Measurements from ENCODE around the gene CD300LG. TPM values are rescaled to one million over a fixed set of nuclear protein-coding genes. Genes with fewer than 3 reads are reported as not detected.
"Not testable (repeated sequence)": the region's sequence is repeated elsewhere in the genome, so short reads cannot be mapped to it uniquely, and the experiment has no call there.

Gene CD300LG
- total RNA-seq, 4 donors from 2014 or later = 6.8 to 21.4 (median 9.5) TPM

- no peak for DNase-seq (ENCODE audit: low spot score in 2 of 2)
- no peak overlapping the region for H3K4me3 ChIP-seq
- no peak for TF ChIP-seq POLR2A (IDR thresholded peaks at IDR 0.05)
- no peak for TF ChIP-seq POLR2AphosphoS5 (IDR thresholded peaks at IDR 0.05)
- TF ChIP-seq CTCF (IDR thresholded peaks at IDR 0.05) = no peak
- TF ChIP-seq EP300 (IDR thresholded peaks at IDR 0.05) = no peak
- 62% methylated on average over 2 of the region's 2 CpGs for WGBS
- peaks cover 9% of the 10 kb centered on the region for H3K36me3 ChIP-seq
- H3K9me3 ChIP-seq = no peaks in the 10 kb centered on the region
- H3K4me1 ChIP-seq = peaks cover 21% of the 10 kb centered on the region
- no peak overlapping the region for H3K27ac ChIP-seq
- H3K27me3 ChIP-seq = no peaks in the 10 kb centered on the region
These were observed 12.9 kb upstream of the CD300LG start for GRCh38 chr17:43834106-43834505.

- no peak for DNase-seq (ENCODE audit: low spot score in 2 of 2)
- H3K4me1 ChIP-seq = peaks cover 19% of the 10 kb centered on the region
- 22% methylated on average over 7 of the region's 7 CpGs for WGBS
- TF ChIP-seq EP300 (IDR thresholded peaks at IDR 0.05) = no peak
- TF ChIP-seq POLR2AphosphoS5 (IDR thresholded peaks at IDR 0.05) = no peak
- TF ChIP-seq POLR2A (IDR thresholded peaks at IDR 0.05) = no peak
- no peak for TF ChIP-seq CTCF (IDR thresholded peaks at IDR 0.05)
- H3K36me3 ChIP-seq = no peaks in the 10 kb centered on the region
- H3K4me3 ChIP-seq = no peak overlapping the region
- H3K27me3 ChIP-seq = no peaks in the 10 kb centered on the region
- H3K9me3 ChIP-seq = no peaks in the 10 kb centered on the region
- H3K27ac ChIP-seq = no peak overlapping the region
These were observed 7.3 kb upstream of the CD300LG start for GRCh38 chr17:43839670-43840108.

- H3K9me3 ChIP-seq = no peaks in the 10 kb centered on the region
- 49% methylated on average over 4 of the region's 4 CpGs for WGBS
- peaks cover 19% of the 10 kb centered on the region for H3K4me1 ChIP-seq
- TF ChIP-seq EP300 (IDR thresholded peaks at IDR 0.05) (no peak), POLR2AphosphoS5 (IDR thresholded peaks at IDR 0.05) (no peak)
- H3K4me3 ChIP-seq = no peak overlapping the region
- DNase-seq (ENCODE audit: low spot score in 2 of 2) = no peak
- no peaks in the 10 kb centered on the region for H3K36me3 ChIP-seq
- no peaks in the 10 kb centered on the region for H3K27me3 ChIP-seq
- no peak overlapping the region for H3K27ac ChIP-seq
These were observed 6.2 kb upstream of the CD300LG start for GRCh38 chr17:43840814-43841213.

- H3K27ac ChIP-seq = no peak overlapping the region
- no peaks in the 10 kb centered on the region for H3K36me3 ChIP-seq
- TF ChIP-seq CTCF (IDR thresholded peaks at IDR 0.05) = no peak
- no peak for TF ChIP-seq POLR2A (IDR thresholded peaks at IDR 0.05)
- no peak for TF ChIP-seq EP300 (IDR thresholded peaks at IDR 0.05)
- no peak for TF ChIP-seq POLR2AphosphoS5 (IDR thresholded peaks at IDR 0.05)
- H3K4me1 ChIP-seq = peaks cover 19% of the 10 kb centered on the region
- DNase-seq (ENCODE audit: low spot score in 2 of 2) = no peak
- H3K9me3 ChIP-seq = no peaks in the 10 kb centered on the region
- no peaks in the 10 kb centered on the region for H3K27me3 ChIP-seq
- no peak overlapping the region for H3K4me3 ChIP-seq
- WGBS = 57% methylated on average over 4 of the region's 4 CpGs
These were observed 5.7 kb upstream of the CD300LG start for GRCh38 chr17:43841282-43841681.

- not testable (repeated sequence) for H3K36me3 ChIP-seq; H3K4me3 ChIP-seq; H3K27ac ChIP-seq; DNase-seq (ENCODE audit: low spot score in 2 of 2); H3K27me3 ChIP-seq; H3K9me3 ChIP-seq
- H3K4me1 ChIP-seq = peaks cover 26% of the 10 kb centered on the region
- 47% methylated on average over 54 of the region's 54 CpGs for WGBS
These were observed 4.6 kb upstream of the CD300LG start for GRCh38 chr17:43842091-43842974.

GRCh38 chr17:43842975-43843325 lies 4.0 kb upstream of the CD300LG start:
- Histone ChIP-seq H3K4me3 (no peak overlapping the region), H3K36me3 (no peaks in the 10 kb centered on the region), H3K27me3 (no peaks in the 10 kb centered on the region), H3K4me1 (peaks cover 26% of the 10 kb centered on the region), H3K27ac (no peak overlapping the region), H3K9me3 (no peaks in the 10 kb centered on the region)
- TF ChIP-seq EP300 (IDR thresholded peaks at IDR 0.05) (no peak), POLR2AphosphoS5 (IDR thresholded peaks at IDR 0.05) (no peak), POLR2A (IDR thresholded peaks at IDR 0.05) (no peak), CTCF (IDR thresholded peaks at IDR 0.05) (no peak)
- no peak for DNase-seq (ENCODE audit: low spot score in 2 of 2)
- WGBS = 67% methylated on average over 7 of the region's 7 CpGs

All from suprapubic skin (tissue), 4 donors.